LNCAP (cell line): ENCODE results near the gene LCE1C.

ENCODE experiments used
- TF ChIP-seq, protein P1 (sequence below): fragments of 450-650 bp; IDR thresholded peaks from 2 replicates; pipeline ENCODE4 v1.5.1; 2017; ENCODE audit warnings: mild to moderate bottlenecking

Gene LCE1C, protein sequence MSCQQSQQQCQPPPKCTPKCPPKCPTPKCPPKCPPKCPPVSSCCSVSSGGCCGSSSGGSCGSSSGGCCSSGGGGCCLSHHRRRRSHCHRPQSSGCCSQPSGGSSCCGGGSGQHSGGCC

DNA sequence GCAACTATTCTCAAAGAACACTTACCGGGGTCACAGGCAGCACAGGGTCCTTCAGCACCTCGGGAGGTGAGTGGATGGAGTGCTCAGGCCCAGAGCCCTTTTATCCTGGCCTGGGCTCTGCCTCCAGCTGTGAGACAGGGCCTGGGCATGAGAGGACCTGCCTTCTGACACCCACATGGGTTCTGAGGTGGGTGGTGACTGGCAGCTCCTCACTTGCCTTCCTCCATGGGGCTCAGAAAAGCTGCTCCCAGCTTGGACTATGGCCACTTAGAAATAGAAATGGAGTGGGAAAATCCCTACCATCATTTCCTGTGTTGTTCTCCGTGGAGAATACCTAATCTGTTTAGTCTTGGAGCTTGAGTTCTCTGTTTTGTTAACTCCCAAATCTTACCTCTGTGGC is at the start of gene LCE1C:
Gene LCE1C (minus strand): TSS at position 76 of the 400 bp plus-strand sequence. CDS start 1,173 bp downstream, outside the sequence.
- TF ChIP-seq, protein P1, sequence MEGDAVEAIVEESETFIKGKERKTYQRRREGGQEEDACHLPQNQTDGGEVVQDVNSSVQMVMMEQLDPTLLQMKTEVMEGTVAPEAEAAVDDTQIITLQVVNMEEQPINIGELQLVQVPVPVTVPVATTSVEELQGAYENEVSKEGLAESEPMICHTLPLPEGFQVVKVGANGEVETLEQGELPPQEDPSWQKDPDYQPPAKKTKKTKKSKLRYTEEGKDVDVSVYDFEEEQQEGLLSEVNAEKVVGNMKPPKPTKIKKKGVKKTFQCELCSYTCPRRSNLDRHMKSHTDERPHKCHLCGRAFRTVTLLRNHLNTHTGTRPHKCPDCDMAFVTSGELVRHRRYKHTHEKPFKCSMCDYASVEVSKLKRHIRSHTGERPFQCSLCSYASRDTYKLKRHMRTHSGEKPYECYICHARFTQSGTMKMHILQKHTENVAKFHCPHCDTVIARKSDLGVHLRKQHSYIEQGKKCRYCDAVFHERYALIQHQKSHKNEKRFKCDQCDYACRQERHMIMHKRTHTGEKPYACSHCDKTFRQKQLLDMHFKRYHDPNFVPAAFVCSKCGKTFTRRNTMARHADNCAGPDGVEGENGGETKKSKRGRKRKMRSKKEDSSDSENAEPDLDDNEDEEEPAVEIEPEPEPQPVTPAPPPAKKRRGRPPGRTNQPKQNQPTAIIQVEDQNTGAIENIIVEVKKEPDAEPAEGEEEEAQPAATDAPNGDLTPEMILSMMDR = no peak

DNA sequence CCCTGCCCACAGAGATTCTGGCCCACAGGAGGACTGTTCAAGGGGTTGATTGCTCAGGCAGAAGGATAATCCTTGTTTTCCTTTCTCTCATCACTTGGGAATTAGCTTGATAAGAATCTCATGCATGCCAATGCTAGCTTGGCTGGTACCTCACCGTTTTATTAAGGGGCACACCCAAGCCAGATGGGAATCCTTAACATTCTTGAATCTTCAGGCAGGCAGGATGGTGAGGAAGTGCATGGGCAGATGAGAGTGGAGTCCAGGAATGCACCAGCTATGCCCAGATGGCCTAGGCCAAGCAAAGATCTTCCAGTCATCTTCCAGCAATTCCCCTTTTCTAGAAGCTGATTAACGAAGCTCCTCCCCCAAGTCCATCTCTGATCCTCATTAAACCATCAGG is 49.2 kb upstream of the LCE1C start:
- TF ChIP-seq, protein P1 = no peak

DNA sequence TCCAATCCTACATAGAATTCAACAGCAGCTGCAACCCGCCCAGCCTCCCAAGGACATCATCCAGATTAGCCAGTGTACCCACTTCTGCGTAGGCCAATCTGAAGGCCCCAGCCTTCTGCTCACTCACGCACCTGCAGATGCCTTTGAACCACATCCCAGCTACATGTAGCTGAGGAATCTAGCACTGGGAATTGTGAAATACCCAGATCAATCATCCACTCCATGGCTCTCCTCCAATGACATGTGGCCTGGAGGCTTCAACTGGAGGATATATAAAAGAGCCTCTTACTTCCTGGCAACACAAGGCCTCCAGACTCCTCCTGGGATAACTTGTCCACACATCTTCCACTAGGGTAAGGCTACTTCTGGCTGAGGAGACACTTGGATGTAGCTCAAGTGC is 36.1 kb upstream of the LCE1C start, which contains the start of gene LCE6A:
Gene LCE6A (plus strand): TSS at position 301 of the 400 bp plus-strand sequence. CDS start 665 bp downstream, outside the sequence.
- TF ChIP-seq, protein P1 = no peak

GRCh38 chr1:152836870-152837269 is 30.4 kb upstream of the LCE1C start:
- TF ChIP-seq, protein P1 = no peak

GRCh38 chr1:152827173-152827572 is 20.7 kb upstream of the LCE1C start, which contains the start of gene LCE1A:
LCE1A (plus strand) TSS chr1:152827473; CDS start chr1:152827473, 0 bp downstream.
- TF ChIP-seq, protein P1 = no peak

DNA sequence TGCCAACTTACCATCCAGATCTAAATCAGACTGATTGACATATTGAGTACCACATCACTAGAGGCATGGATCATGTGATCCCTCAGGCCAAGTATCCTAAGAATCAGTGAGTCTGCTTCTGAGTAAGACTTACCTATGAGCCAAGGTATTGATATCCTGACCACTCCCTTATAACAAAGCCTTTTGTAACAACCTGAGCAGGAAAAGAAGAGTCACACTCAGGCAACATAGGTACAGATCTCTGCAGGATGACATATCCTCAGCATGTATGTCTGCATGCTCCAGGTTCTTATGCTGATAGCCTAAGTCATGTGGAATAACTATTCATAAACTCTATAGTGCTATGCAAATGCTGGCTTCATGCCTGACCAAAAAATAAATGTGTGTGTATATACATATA is 18.5 kb upstream of the LCE1C start:
- TF ChIP-seq, protein P1 = no peak

- TF ChIP-seq, protein P1 = no peak
These were observed 16.8 kb upstream of the LCE1C start for GRCh38 chr1:152823294-152823693.

- TF ChIP-seq, protein P1 = no peak
These were observed 10.9 kb upstream of the LCE1C start for GRCh38 chr1:152817309-152817708.
